HAP-1 (cell line): Measurements from ENCODE around the gene PDE9A.

Experiments
- DNase-seq, 2 experiments: peaks; one replicate each; pipeline ENCODE4 v3.0.0-alpha.2; 2016 to 2020; ENCODE audit warnings: low spot score in 2 of 2
- H3K27me3 ChIP-seq: fragments of 250-450 bp; sonication (Bioruptor Pico); 2 replicates; pipeline ENCODE4 v1.5.1; 2020; ENCODE audit warnings: low read depth, mild to moderate bottlenecking, moderate library complexity
- H3K36me3 ChIP-seq: fragments of 250-450 bp; sonication (Bioruptor Pico); replicated peaks from 2 replicates; pipeline ENCODE4 v1.5.1; 2020; ENCODE audit warnings: mild to moderate bottlenecking
- H3K4me1 ChIP-seq: fragments of 250-450 bp; sonication (Bioruptor Pico); 2 replicates; pipeline ENCODE4 v1.5.1; 2020; ENCODE audit warnings: mild to moderate bottlenecking
- H3K4me3 ChIP-seq: fragments of 250-450 bp; sonication (Bioruptor Pico); 2 replicates; pipeline ENCODE4 v1.5.1; 2020; ENCODE audit warnings: mild to moderate bottlenecking, moderate library complexity
- H3K9me3 ChIP-seq: fragments of 250-450 bp; sonication (Bioruptor Pico); 2 replicates; pipeline ENCODE4 v1.5.1; 2020; ENCODE audit warnings: mild to moderate bottlenecking, moderate library complexity
- in situ Hi-C: fragments of 300-500 bp; cut with MboI; formaldehyde crosslinking; loops from 3 replicates; pipeline ENCODE4 v1.14.3; 2020; ENCODE audit warnings: low sequenced_read_pairs, inconsistent platforms, mixed read lengths

PDE9A gene

GRCh38 chr21:42765656-42766055 is 112.2 kb downstream of the PDE9A start:
- no peak for DNase-seq

GRCh38 chr21:42766739-42767560 is 113.5 kb downstream of the PDE9A start:
- Histone ChIP-seq H3K27me3 (no peaks in the 10 kb centered on the region), H3K9me3 (no peaks in the 10 kb centered on the region), H3K36me3 (no peaks in the 10 kb centered on the region), H3K4me1 (no peaks in the 10 kb centered on the region), H3K4me3 (no peak overlapping the region)
- in situ Hi-C loops, result no loop called here
- no peak for DNase-seq

More at GRCh38 chr21:42765656-42766055, 112.2 kb downstream of the PDE9A start:
- Histone ChIP-seq H3K4me1 (no peaks in the 10 kb centered on the region), H3K36me3 (no peaks in the 10 kb centered on the region), H3K27me3 (no peaks in the 10 kb centered on the region), H3K9me3 (no peaks in the 10 kb centered on the region), H3K4me3 (no peak overlapping the region)
- in situ Hi-C loops, result no loop called here

GRCh38 chr21:42767561-42767835 is 114.1 kb downstream of the PDE9A start:
- Histone ChIP-seq H3K36me3 (no peaks in the 10 kb centered on the region), H3K27me3 (no peaks in the 10 kb centered on the region), H3K9me3 (no peaks in the 10 kb centered on the region), H3K4me3 (no peak overlapping the region), H3K4me1 (no peaks in the 10 kb centered on the region)
- in situ Hi-C loops, result no loop called here
- DNase-seq, result no peak

GRCh38 chr21:42768324-42769121 is 115.1 kb downstream of the PDE9A start:
- Histone ChIP-seq H3K4me3 (no peak overlapping the region), H3K27me3 (no peaks in the 10 kb centered on the region), H3K4me1 (no peaks in the 10 kb centered on the region), H3K9me3 (no peaks in the 10 kb centered on the region), H3K36me3 (no peaks in the 10 kb centered on the region)
- in situ Hi-C loops, result no loop called here
- no peak for DNase-seq

- no peak overlapping the region for H3K4me3 ChIP-seq
- no peaks in the 10 kb centered on the region for H3K4me1 ChIP-seq
- H3K27me3 ChIP-seq, result no peaks in the 10 kb centered on the region
- H3K9me3 ChIP-seq, result no peaks in the 10 kb centered on the region
- no peaks in the 10 kb centered on the region for H3K36me3 ChIP-seq
- no peak for DNase-seq
- in situ Hi-C loops, result no loop called here
Measured at GRCh38 chr21:42769183-42769819, 115.9 kb downstream of the PDE9A start.

- in situ Hi-C loops, result no loop called here
- H3K4me3 ChIP-seq, result no peak overlapping the region
Measured at GRCh38 chr21:42769820-42770716, 116.6 kb downstream of the PDE9A start.

GRCh38 chr21:42770717-42771502 is 117.5 kb downstream of the PDE9A start:
- H3K36me3 ChIP-seq, result no peaks in the 10 kb centered on the region
- no peaks in the 10 kb centered on the region for H3K27me3 ChIP-seq
- no peak for DNase-seq
- H3K4me1 ChIP-seq, result no peaks in the 10 kb centered on the region
- in situ Hi-C loops, result no loop called here
- no peaks in the 10 kb centered on the region for H3K9me3 ChIP-seq
- no peak overlapping the region for H3K4me3 ChIP-seq

More at GRCh38 chr21:42769820-42770716, 116.6 kb downstream of the PDE9A start:
- Histone ChIP-seq H3K27me3 (no peaks in the 10 kb centered on the region), H3K4me1 (no peaks in the 10 kb centered on the region), H3K36me3 (no peaks in the 10 kb centered on the region), H3K9me3 (no peaks in the 10 kb centered on the region)
- DNase-seq, result no peak

- in situ Hi-C loops, result no loop called here
- DNase-seq, result no peak
- no peaks in the 10 kb centered on the region for H3K36me3 ChIP-seq
- H3K9me3 ChIP-seq, result no peaks in the 10 kb centered on the region
- no peaks in the 10 kb centered on the region for H3K4me1 ChIP-seq
- no peak overlapping the region for H3K4me3 ChIP-seq
- H3K27me3 ChIP-seq, result no peaks in the 10 kb centered on the region
Measured at GRCh38 chr21:42771503-42771805, 118.0 kb downstream of the PDE9A start.

GRCh38 chr21:42775123-42775522 is 121.7 kb downstream of the PDE9A start:
- Histone ChIP-seq H3K4me1 (no peaks in the 10 kb centered on the region), H3K9me3 (no peaks in the 10 kb centered on the region), H3K27me3 (no peaks in the 10 kb centered on the region), H3K4me3 (no peak overlapping the region), H3K36me3 (no peaks in the 10 kb centered on the region)
- in situ Hi-C loops, result no loop called here
- DNase-seq, result no peak

- Histone ChIP-seq H3K4me1 (no peaks in the 10 kb centered on the region), H3K27me3 (peaks cover 4% of the 10 kb centered on the region; the same call in 1 of the 2 replicates), H3K9me3 (no peaks in the 10 kb centered on the region), H3K36me3 (no peaks in the 10 kb centered on the region), H3K4me3 (no peak overlapping the region)
- in situ Hi-C loops, result no loop called here
- no peak for DNase-seq
Measured at GRCh38 chr21:42775891-42776290, 122.5 kb downstream of the PDE9A start.

GRCh38 chr21:42777064-42777756 is 123.8 kb downstream of the PDE9A start:
- in situ Hi-C loops, result no loop called here
- Histone ChIP-seq H3K4me3 (no peak overlapping the region), H3K27me3 (peaks cover 4% of the 10 kb centered on the region; the same call in 1 of the 2 replicates), H3K36me3 (no peaks in the 10 kb centered on the region), H3K9me3 (no peaks in the 10 kb centered on the region), H3K4me1 (no peaks in the 10 kb centered on the region)
- DNase-seq, result no peak

- in situ Hi-C loops, result no loop called here
- H3K9me3 ChIP-seq, result no peaks in the 10 kb centered on the region
- no peaks in the 10 kb centered on the region for H3K4me1 ChIP-seq
- H3K36me3 ChIP-seq, result no peaks in the 10 kb centered on the region
- peaks cover 4% of the 10 kb centered on the region; the same call in 1 of the 2 replicates for H3K27me3 ChIP-seq
- no peak for DNase-seq
- H3K4me3 ChIP-seq, result no peak overlapping the region
Measured at GRCh38 chr21:42777757-42778344, 124.4 kb downstream of the PDE9A start.
